Lower leg skin (tissue), 4 donors: Measurements from ENCODE around the gene FURIN. TPM values are rescaled to one million over a fixed set of nuclear protein-coding genes. Genes with fewer than 3 reads are reported as not detected.
"Not testable (repeated sequence)": the region's sequence is repeated elsewhere in the genome, so short reads cannot be mapped to it uniquely, and the experiment has no call there.

Source experiments
- DNase-seq, 2 donors: peaks; one replicate each; pipeline ENCODE4 v3.0.0-alpha.2; 2019; ENCODE audit warnings: low spot score in 2 of 2
- H3K4me3 ChIP-seq: fragments of 200-600 bp; sonication (generic); 2 replicates; pipeline ENCODE4 v1.5.1; 2017; ENCODE audit warnings: mild to moderate bottlenecking, low read depth; ENCODE audit not compliant: poor library complexity, severe bottlenecking
- POLR2A ChIP-seq, 2 donors: fragments of 450-650 bp; IDR thresholded peaks; one replicate each; pipeline ENCODE4 v1.6.1; 2016 to 2017; ENCODE audit warnings: antibody characterized with exemption in 2 of 2, mild to moderate bottlenecking in 1 of 2, moderate library complexity in 1 of 2
- WGBS, 2 donors: methylation state at CpG; one replicate each; pipeline ENCODE4 v1.1.5; 2018; 5-methylcytosine and 5-hydroxymethylcytosine counted together
- intact Hi-C: fragments of 100-400 bp; cut with DNase I; formaldehyde crosslinking; loops from one replicate; pipeline ENCODE4 v1.15.0; 2023; ENCODE audit warnings: low total_unique reads
- total RNA-seq, 4 donors: library from RNA; depleted of rRNA; stranded (reverse); fragments of >200 nt; gene quantifications; one replicate each; pipeline ENCODE4 v1.1.0, GENCODE V29; 2016
- TF ChIP-seq, protein P1 (sequence below), 3 donors: fragments of 450-650 bp; IDR thresholded peaks; one replicate each; pipeline ENCODE4 v1.5.1; 2016; ENCODE audit warnings: antibody characterized with exemption in 3 of 3, mild to moderate bottlenecking in 3 of 3, moderate library complexity in 2 of 3

The FURIN gene
- total RNA-seq, 4 donors from 2014 or later: 114 to 163 (median 149) TPM

DNA sequence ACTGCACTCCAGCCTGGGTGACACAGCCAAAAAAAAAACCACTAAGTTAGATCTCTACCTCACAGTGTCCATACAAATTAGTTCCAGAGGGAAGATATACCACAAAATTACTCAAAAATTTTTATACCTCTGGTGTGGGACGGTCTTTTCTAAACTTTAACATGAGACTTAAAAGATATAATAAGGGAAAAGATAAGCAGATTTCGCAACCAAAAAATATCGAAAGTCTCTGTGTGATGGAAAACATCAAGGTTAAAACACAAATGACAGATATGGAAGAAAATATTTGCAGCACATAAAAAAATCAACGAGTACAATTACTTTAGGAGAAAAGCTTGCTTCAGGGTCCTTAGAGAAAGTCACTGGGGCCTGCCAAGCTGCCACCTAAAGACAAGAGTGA, 53.5 kb downstream of the FURIN start:
- intact Hi-C loops: no loop called here
- TF ChIP-seq, protein P1, sequence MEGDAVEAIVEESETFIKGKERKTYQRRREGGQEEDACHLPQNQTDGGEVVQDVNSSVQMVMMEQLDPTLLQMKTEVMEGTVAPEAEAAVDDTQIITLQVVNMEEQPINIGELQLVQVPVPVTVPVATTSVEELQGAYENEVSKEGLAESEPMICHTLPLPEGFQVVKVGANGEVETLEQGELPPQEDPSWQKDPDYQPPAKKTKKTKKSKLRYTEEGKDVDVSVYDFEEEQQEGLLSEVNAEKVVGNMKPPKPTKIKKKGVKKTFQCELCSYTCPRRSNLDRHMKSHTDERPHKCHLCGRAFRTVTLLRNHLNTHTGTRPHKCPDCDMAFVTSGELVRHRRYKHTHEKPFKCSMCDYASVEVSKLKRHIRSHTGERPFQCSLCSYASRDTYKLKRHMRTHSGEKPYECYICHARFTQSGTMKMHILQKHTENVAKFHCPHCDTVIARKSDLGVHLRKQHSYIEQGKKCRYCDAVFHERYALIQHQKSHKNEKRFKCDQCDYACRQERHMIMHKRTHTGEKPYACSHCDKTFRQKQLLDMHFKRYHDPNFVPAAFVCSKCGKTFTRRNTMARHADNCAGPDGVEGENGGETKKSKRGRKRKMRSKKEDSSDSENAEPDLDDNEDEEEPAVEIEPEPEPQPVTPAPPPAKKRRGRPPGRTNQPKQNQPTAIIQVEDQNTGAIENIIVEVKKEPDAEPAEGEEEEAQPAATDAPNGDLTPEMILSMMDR (IDR thresholded peaks at IDR 0.05): no peak
- no peak for TF ChIP-seq POLR2A (IDR thresholded peaks at IDR 0.05)
- 86 to 89% methylated on average over 4 of the region's 4 CpGs for WGBS, 2 donors
- H3K4me3 ChIP-seq: no peak overlapping the region
- no peak for DNase-seq

DNA sequence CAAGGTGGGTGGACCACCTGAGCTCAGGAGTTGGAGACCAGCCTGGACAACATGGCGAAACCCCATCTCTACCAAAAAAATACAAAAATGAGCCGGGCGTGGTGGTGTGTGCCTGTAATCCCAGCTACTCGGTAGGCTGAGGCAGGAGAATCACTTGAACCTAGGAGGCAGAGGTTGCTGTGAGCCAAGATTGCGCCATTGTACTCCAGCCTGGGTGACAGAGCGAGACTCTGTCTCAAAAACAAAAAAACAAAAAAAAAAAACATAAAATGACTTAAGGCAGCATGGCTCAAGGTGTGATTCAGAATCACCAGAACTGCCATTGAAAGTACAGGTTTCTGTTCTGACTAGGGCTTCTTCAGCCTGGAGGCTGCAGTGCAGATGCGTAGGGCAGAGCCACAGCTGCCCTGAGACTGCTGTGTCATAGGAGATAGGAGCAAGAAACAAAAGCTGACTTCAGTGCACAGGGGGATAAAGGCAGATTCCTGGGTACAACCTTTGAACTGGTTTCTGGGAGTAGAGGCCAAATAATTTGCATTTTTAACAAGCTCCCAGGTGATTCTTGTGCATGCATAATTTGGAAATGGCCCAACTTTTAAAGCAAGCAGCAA, 54.4 kb downstream of the FURIN start:
- DNase-seq, intact Hi-C loops, H3K4me3 ChIP-seq: not testable (repeated sequence)
- WGBS, 2 donors: 92% methylated on average over 7 of the region's 7 CpGs

DNA sequence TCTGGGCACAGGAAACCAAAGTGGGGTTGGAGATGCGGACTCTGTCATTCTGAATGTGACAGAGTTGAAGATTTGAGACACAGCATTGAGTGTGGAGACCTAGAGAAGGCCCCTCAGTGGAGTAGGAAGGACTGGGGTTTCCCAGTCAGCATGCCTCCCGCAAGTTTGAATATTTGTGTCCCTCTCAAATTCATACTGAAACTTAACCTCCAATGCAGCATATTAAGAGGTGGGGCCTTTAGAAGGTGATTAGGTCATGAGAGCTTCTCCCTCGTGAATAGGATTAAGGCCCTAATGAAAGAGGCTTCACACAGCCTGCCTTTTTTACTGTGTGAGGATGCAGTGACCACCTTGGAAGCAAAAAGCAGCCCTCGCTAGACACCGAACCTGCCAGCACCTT, 56.0 kb downstream of the FURIN start:
- WGBS, 2 donors: 87 to 91% methylated on average over 5 of the region's 5 CpGs
- no peak overlapping the region for H3K4me3 ChIP-seq
- intact Hi-C loops: no loop called here
- no peak for DNase-seq
- TF ChIP-seq POLR2A (IDR thresholded peaks at IDR 0.05): no peak
- TF ChIP-seq, protein P1 (IDR thresholded peaks at IDR 0.05): no peak

DNA sequence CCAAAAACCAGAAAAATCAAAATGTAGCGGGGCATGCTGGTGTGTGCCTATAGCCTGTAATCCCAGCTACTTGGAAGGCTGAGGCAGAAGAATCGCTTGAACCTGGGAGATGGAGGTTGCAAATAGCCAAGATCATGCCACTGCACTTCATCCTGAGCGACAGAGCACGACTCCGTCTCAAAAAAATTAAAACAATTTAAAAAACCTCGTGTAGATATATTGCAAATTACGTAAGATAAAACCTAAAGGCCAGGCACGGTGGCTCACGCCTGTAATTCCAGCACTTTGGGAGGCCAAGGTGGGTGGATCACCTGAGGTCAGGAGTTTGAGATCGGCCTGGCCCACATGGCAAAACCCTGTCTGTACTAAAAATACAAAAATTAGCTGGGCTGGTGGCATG, 58.4 kb downstream of the FURIN start:
- H3K4me3 ChIP-seq, intact Hi-C loops, DNase-seq: not testable (repeated sequence)
- WGBS, 2 donors: 93 to 94% methylated on average over 10 of the region's 10 CpGs

DNA sequence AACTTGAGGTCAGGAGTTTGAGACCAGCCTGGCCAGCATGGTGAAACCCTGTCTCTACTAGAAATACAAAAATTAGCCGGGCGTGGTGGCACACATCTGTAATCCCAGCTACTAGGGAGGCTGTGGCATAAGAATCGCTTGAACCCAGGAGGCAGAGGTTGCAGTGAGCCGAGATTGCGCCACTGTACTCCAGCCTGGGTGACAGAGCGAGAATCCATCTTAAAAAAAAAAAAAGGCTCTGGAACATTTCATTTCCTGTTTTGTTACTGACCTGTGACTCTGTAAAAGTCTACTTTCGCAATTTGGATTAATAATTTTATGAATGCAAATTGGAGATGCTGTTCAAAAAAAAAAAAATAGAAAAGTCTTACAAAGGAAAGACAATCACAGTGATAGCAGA, 59.7 kb downstream of the FURIN start:
- H3K4me3 ChIP-seq: not testable (repeated sequence)
- 91% methylated on average over 7 of the region's 7 CpGs for WGBS, 2 donors

DNA sequence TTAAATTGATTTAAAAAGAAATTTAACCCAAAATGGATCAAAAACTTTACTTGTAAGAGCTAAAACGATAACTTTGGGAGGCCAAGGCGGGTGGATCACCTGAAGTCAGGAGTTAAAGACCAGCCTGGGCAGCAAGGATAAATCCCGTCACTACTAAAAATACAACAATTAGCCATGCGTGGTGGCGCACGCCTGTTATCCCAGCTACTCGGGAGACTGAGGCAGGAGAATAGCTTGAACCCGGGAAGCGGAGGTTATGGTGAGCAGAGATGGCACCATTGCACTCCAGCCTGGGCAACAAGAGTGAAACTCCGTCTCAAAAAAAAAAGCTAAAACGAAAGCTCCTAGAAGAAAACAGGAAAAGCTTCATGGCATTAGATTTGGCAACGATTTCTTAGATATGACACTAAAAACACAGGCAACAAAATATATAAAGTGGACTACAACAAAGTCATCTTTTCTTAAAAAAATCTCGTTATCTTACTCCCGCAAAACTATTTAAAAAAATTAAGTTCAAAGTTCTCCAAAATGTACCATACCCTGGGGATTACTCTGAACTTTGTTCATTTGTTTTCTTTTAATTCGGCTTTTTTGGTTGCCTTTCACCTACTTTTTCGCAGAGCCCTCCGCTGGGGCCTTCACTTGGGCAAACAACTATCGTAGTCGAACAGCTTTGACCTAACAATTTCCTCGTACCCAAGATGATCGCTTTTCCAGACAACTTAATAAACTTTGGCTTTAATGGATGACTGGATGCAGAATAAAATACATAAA, 61.0 kb downstream of the FURIN start:
- TF ChIP-seq POLR2A (IDR thresholded peaks at IDR 0.05): no peak
- TF ChIP-seq, protein P1 (IDR thresholded peaks at IDR 0.05): no peak
- 40 to 44% methylated on average over 21 of the region's 21 CpGs for WGBS, 2 donors
- DNase-seq: no peak
- peak overlapping the region; percentile 55 for H3K4me3 ChIP-seq
- intact Hi-C loops: no loop called here

More for the DNA sequence above, 59.7 kb downstream of the FURIN start:
- DNase-seq, intact Hi-C loops: not testable (repeated sequence)

DNA sequence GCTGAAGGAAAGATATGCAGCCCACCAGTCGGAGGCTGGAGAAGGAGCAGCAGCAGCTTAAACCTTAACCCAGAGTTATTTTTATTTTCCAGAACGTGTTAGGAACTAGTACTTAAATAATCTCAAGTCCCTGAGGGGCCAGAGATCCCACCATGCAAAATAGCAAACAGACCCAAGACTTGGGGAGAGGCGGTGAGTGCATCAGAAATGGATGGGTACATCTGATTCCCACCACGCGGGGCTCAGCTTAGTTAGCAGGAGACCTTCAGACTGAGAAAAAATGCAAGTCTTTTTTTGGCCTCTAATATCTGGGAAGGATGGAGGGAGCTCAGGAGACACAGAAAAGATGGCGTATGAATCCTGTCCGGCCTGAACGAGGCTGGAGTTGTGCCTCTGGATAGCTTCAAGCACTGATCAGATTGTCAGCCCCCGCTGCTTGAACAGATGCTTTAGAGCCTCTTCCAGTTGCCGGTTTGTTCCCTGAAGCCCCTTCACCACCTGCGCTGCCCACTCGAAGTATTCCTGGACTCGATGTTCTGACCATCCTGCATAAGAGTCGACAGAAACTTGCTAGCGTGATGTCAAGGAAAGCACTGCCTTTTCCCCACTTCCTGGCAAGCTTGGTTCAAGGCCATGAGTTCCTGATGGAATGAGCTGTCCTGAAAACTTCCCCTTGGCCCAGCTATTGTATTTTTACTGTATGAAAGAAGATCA, 62.6 kb downstream of the FURIN start:
- no peak for DNase-seq
- intact Hi-C loops: no loop called here

More for the DNA sequence above, 62.6 kb downstream of the FURIN start:
- 62 to 71% methylated on average over 15 of the region's 15 CpGs for WGBS, 2 donors
- TF ChIP-seq, protein P1 (IDR thresholded peaks at IDR 0.05): no peak
- TF ChIP-seq POLR2A (IDR thresholded peaks at IDR 0.05): no peak
- no peak overlapping the region for H3K4me3 ChIP-seq
